ENCODE measurements around the gene SYNDIG1L. TPM values are rescaled to one million over a fixed set of nuclear protein-coding genes. Genes with fewer than 3 reads are reported as not detected.
"Not testable (repeated sequence)": the region's sequence is repeated elsewhere in the genome, so short reads cannot be mapped to it uniquely, and the experiment has no call there.

SYNDIG1L gene
- total and polyA plus RNA-seq, 12 donors, result 0.03 to 0.15 (median 0.13) TPM; not detected in 6

GRCh38 chr14:74391479-74391878 lies 34.5 kb downstream of the SYNDIG1L start:
- H3K4me1 ChIP-seq, result no peaks in the 10 kb centered on the region
- H3K27me3 ChIP-seq, result peaks cover 0 to 24% (median 7%) of the 10 kb centered on the region in 7 donors
- DNase-seq (no peak), ATAC-seq (no peak)
- no peak overlapping the region for H3K27ac ChIP-seq
- H3K4me3 ChIP-seq, result no peak overlapping the region
- H3K9me3 ChIP-seq, result no peaks in the 10 kb centered on the region
- TF ChIP-seq CTCF (IDR thresholded peaks at IDR 0.05), result no peak
- intact Hi-C loops (cut with DNase I), result no loop called here
- WGBS, 2 donors, result 86 to 90% methylated on average over 3 of the region's 3 CpGs
- no peaks in the 10 kb centered on the region for H3K36me3 ChIP-seq

DNA sequence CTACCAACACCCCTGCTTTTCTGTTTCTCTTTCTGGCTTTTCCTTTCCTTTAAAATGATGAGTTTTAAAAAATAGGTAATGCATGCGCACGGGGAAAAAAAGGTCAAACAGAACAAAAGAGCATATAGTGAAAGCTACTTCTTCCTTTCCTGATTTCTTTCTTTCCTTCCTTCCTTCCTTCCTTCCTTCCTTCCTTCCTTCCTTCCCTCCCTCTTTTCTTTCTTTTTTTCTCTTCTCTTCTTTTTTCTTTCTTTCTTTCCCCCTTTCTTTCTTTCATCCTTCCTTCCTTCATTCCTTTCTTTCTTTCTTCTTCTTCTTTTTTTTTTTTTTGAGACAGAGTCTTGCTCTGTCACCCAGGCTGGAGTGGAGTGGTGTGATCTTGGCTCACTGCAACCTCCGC lies 35.5 kb downstream of the SYNDIG1L start:
- H3K36me3 ChIP-seq; DNase-seq; intact Hi-C loops (cut with DNase I); ATAC-seq; H3K27ac ChIP-seq; H3K9me3 ChIP-seq; H3K4me1 ChIP-seq; H3K4me3 ChIP-seq: not testable (repeated sequence)
- 84 to 90% methylated on average over 3 of the region's 3 CpGs for whole genome bisulfite sequencing, 2 donors
- H3K27me3 ChIP-seq, result peaks cover 0 to 24% (median 7%) of the 10 kb centered on the region in 7 donors

DNA sequence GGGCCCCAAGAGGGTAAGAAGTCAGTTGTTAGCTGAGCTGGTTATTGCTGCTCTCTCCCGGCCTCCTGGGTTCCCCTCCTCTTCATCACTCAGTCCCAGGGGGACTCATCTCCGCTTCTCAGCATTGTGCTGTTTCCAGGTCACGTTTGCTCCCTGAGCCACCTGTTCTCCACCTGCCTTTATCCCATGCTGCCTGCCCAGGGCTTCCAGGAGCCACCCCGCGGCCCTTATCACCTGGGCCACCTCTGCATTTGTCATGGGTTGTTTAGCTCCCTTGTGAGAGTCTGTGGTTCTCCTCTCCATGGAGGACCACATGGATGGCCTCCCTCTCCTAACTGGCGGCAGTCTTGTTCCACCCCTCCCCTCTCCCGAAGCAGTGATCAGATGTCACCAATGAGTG lies 36.0 kb downstream of the SYNDIG1L start:
- ATAC-seq (no peak), DNase-seq (no peak)
- Histone ChIP-seq H3K4me3 (no peak overlapping the region), H3K9me3 (no peaks in the 10 kb centered on the region), H3K4me1 (no peaks in the 10 kb centered on the region), H3K27ac (no peak overlapping the region), H3K36me3 (no peaks in the 10 kb centered on the region), H3K27me3 (peaks cover 0 to 24% (median 7%) of the 10 kb centered on the region in 7 donors)
- no peak for TF ChIP-seq CTCF (IDR thresholded peaks at IDR 0.05)
- WGBS, 2 donors, result 63 to 70% methylated on average over 7 of the region's 7 CpGs
- intact Hi-C loops (cut with DNase I), result no loop called here

- 89 to 91% methylated on average over 4 of the region's 4 CpGs for WGBS, 2 donors
- H3K4me3 ChIP-seq, result no peak overlapping the region
- peaks cover 0 to 6% (median 0%) of the 10 kb centered on the region in 7 donors for H3K27me3 ChIP-seq
- H3K36me3 ChIP-seq, result no peaks in the 10 kb centered on the region
- intact Hi-C loops (cut with DNase I), result no loop called here
- TF ChIP-seq CTCF (IDR thresholded peaks at IDR 0.05), result no peak
- H3K27ac ChIP-seq, result no peak overlapping the region
- no peak for DNase-seq
- no peak for ATAC-seq
- H3K9me3 ChIP-seq, result no peaks in the 10 kb centered on the region
- H3K4me1 ChIP-seq, result no peaks in the 10 kb centered on the region
Measured at GRCh38 chr14:74382231-74382630, 43.8 kb downstream of the SYNDIG1L start.

DNA sequence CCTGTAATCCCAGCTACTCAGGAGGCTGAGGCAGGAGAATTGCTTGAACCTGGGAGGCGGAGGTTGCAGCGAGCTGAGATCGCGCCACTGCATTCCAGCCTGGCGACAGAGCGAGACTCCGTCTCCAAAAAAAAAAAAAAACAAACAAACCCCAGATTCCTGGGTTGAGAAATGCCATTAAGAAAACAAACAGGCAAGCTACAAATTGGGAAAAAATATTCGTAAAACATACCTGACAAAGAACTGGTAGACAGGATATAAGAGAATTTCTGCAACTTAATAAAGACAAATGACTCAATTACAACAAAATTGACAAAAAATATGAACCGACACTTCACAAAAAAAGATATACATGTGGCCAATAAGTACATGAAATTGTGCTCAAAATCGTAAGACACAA lies 44.4 kb downstream of the SYNDIG1L start:
- H3K36me3 ChIP-seq; H3K27ac ChIP-seq; H3K9me3 ChIP-seq; H3K27me3 ChIP-seq; H3K4me3 ChIP-seq; ATAC-seq; DNase-seq; intact Hi-C loops (cut with DNase I); H3K4me1 ChIP-seq: not testable (repeated sequence)
- WGBS, 2 donors, result 87 to 93% methylated on average over 8 to 10 of the region's 10 CpGs
